Measurements from ENCODE around the gene STAP1. TPM values are rescaled to one million over a fixed set of nuclear protein-coding genes. Genes with fewer than 3 reads are reported as not detected.

Gene STAP1
- total RNA-seq, 1 donor from 2014 or later, result not detected

- Mint-ChIP-seq H3K27ac (ENCODE audit: unreplicated experiment) (no peak overlapping the region), H3K27me3 (ENCODE audit: low read depth) (no peaks in the 10 kb centered on the region), H3K4me1 (ENCODE audit: low read depth) (no peaks in the 10 kb centered on the region), H3K4me3 (ENCODE audit: unreplicated experiment) (no peak overlapping the region), H3K36me3 (ENCODE audit: low read depth) (peaks cover 40% of the 10 kb centered on the region), H3K9me3 (ENCODE audit: low read depth) (peaks cover 26% of the 10 kb centered on the region)
- DNase-seq (ENCODE audit: low spot score), result no peak
- TF ChIP-seq CTCF (IDR thresholded peaks at IDR 0.05), result no peak
Measured at GRCh38 chr4:67614186-67614585, 55.7 kb downstream of the STAP1 start.

- peaks cover 42% of the 10 kb centered on the region for H3K36me3 Mint-ChIP-seq (ENCODE audit: low read depth)
- peaks cover 18% of the 10 kb centered on the region for H3K9me3 Mint-ChIP-seq (ENCODE audit: low read depth)
- no peak overlapping the region for H3K27ac Mint-ChIP-seq (ENCODE audit: unreplicated experiment)
Measured at GRCh38 chr4:67615119-67615518, 56.6 kb downstream of the STAP1 start.

GRCh38 chr4:67616478-67616877, 58.0 kb downstream of the STAP1 start:
- no peak for DNase-seq (ENCODE audit: low spot score)
- Mint-ChIP-seq H3K36me3 (ENCODE audit: low read depth) (peaks cover 44% of the 10 kb centered on the region), H3K27me3 (ENCODE audit: low read depth) (no peaks in the 10 kb centered on the region), H3K27ac (ENCODE audit: unreplicated experiment) (no peak overlapping the region), H3K4me3 (ENCODE audit: unreplicated experiment) (no peak overlapping the region), H3K9me3 (ENCODE audit: low read depth) (peaks cover 11% of the 10 kb centered on the region), H3K4me1 (ENCODE audit: low read depth) (no peaks in the 10 kb centered on the region)
- no peak for TF ChIP-seq CTCF (IDR thresholded peaks at IDR 0.05)

More at GRCh38 chr4:67615119-67615518, 56.6 kb downstream of the STAP1 start:
- no peak for DNase-seq (ENCODE audit: low spot score)
- TF ChIP-seq CTCF (IDR thresholded peaks at IDR 0.05), result no peak
- no peaks in the 10 kb centered on the region for H3K27me3 Mint-ChIP-seq (ENCODE audit: low read depth)
- H3K4me3 Mint-ChIP-seq (ENCODE audit: unreplicated experiment), result no peak overlapping the region
- H3K4me1 Mint-ChIP-seq (ENCODE audit: low read depth), result no peaks in the 10 kb centered on the region

- DNase-seq (ENCODE audit: low spot score), result no peak
- H3K27me3 Mint-ChIP-seq (ENCODE audit: low read depth), result no peaks in the 10 kb centered on the region
- no peak for TF ChIP-seq CTCF (IDR thresholded peaks at IDR 0.05)
- no peaks in the 10 kb centered on the region for H3K4me1 Mint-ChIP-seq (ENCODE audit: low read depth)
- peaks cover 24% of the 10 kb centered on the region for H3K36me3 Mint-ChIP-seq (ENCODE audit: low read depth)
- H3K4me3 Mint-ChIP-seq (ENCODE audit: unreplicated experiment), result no peak overlapping the region
- H3K9me3 Mint-ChIP-seq (ENCODE audit: low read depth), result no peaks in the 10 kb centered on the region
- H3K27ac Mint-ChIP-seq (ENCODE audit: unreplicated experiment), result no peak overlapping the region
Measured at GRCh38 chr4:67624939-67625338, 66.4 kb downstream of the STAP1 start.

GRCh38 chr4:67632492-67632891, 74.0 kb downstream of the STAP1 start:
- no peaks in the 10 kb centered on the region for H3K4me1 Mint-ChIP-seq (ENCODE audit: low read depth)

More at GRCh38 chr4:67632492-67632891, 74.0 kb downstream of the STAP1 start:
- H3K36me3 Mint-ChIP-seq (ENCODE audit: low read depth), result peaks cover 24% of the 10 kb centered on the region
- H3K27ac Mint-ChIP-seq (ENCODE audit: unreplicated experiment), result no peak overlapping the region
- no peak overlapping the region for H3K4me3 Mint-ChIP-seq (ENCODE audit: unreplicated experiment)
- no peak for TF ChIP-seq CTCF (IDR thresholded peaks at IDR 0.05)
- no peaks in the 10 kb centered on the region for H3K27me3 Mint-ChIP-seq (ENCODE audit: low read depth)
- no peaks in the 10 kb centered on the region for H3K9me3 Mint-ChIP-seq (ENCODE audit: low read depth)
- DNase-seq (ENCODE audit: low spot score), result no peak
